ENCODE results near the gene CNTFR. TPM values are rescaled to one million over a fixed set of nuclear protein-coding genes. Genes with fewer than 3 reads are reported as not detected.
"Not testable (repeated sequence)": the region's sequence is repeated elsewhere in the genome, so short reads cannot be mapped to it uniquely, and the experiment has no call there.

The CNTFR gene
- total and polyA plus RNA-seq, 2 experiments from 2014 or later: 0.73 to 1.9 TPM

DNA sequence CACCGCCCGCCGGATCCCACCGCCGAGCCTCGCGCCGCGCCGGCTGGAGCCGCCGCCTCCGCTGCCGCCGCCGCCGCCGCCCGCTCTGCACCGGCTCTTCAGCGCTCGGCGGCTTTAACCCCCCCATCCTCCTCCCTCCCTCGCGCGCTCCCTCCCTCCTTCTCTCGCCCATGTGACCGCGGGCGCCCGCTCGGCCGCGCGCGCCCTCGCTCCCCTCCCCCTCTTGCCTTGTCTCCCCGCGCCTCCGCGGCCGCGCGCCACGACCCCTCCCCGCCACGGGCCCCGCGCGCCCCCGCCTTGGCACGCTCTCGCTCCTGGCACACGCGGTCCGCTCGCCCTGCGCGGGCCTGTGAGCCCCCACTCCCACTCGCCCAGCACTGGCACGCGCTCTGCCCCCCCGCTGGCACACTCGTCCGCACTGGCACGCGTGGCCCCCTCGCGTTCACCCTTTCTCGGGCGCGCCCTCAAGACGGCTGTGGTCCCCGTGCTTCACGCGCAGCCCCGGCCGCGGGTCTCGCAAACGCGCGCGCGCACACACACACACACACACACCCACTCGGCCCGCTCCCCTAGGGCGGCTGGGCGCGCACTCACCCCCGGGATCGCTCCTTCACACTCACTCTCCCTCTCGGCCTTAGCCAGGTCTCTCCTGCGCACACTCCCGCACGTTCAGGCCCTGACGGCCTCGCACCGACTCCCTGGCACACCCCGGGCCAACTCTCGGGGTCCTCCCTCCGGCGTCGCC, at the start of gene CNTFR (continued):
- TF ChIP-seq EZH2 (IDR thresholded peaks at IDR 0.05; ENCODE audit: low read depth, unreplicated experiment): no peak

DNA sequence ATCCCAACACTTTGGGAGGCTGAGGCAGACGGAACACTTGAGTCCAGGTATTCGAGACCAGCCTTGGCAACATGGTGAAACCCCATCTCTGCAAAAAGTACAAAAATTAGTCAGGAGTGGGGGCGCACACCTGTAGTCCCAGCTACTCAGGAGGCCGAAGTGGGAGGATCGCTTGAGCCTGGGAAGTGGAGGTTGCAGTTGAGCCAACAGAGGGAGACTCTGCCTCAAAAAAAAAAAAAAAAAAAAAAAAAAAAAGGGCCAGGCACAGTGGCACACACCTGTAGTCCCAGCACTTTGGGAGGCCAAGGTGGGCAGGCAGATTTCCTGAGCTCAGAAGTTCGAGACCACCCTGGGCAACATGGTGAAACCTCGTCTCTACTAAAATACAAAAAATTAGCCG, 49.8 kb upstream of the CNTFR start:
- not testable (repeated sequence) for H3K27ac Mint-ChIP-seq; H3K9me2 ChIP-seq (ENCODE audit: insufficient read depth); H3K4me3 Mint-ChIP-seq; H3K9me3 Mint-ChIP-seq; H3K4me3 ChIP-seq; H2AFZ ChIP-seq; H3K27ac ChIP-seq (ENCODE audit: low read depth); ATAC-seq; H3F3A ChIP-seq (replicated peaks; ENCODE audit: low read depth); H3K4me1 ChIP-seq (ENCODE audit: insufficient read depth); H3K36me3 ChIP-seq (ENCODE audit: insufficient read depth); H4K20me1 ChIP-seq (replicated peaks; ENCODE audit: insufficient read depth); DNase-seq (ENCODE audit: low spot score); H3K4me2 ChIP-seq
- H3K79me2 ChIP-seq (replicated peaks; ENCODE audit: insufficient read depth): peaks cover 12% of the 10 kb centered on the region; the same call in 1 of the 2 replicates
- H3K4me1 Mint-ChIP-seq: peaks cover 26% of the 10 kb centered on the region
- H3K27me3 ChIP-seq (ENCODE audit: insufficient read depth): peaks cover 13% of the 10 kb centered on the region
- peaks cover 22% of the 10 kb centered on the region for H3K36me3 Mint-ChIP-seq (ENCODE audit: low read depth)
- H3K27me3 Mint-ChIP-seq (ENCODE audit: insufficient read depth, low read depth, poor library complexity): peaks cover 19% of the 10 kb centered on the region

DNA sequence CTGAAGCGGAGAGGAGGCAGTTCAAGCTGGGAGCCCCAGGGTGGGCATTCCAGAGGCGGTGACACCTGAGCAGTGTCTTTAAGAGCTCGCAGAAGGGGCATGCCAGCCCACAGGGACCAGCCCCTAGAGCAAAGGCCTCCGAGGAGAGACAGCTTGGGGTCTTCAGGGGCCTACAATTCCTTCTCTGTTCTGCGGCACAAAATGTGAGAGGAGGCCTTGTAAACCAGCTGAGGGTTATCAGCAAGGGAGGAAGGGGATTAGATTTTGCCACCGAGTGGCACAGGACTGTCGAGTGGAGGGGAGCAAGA, 48.6 kb upstream of the CNTFR start:
- Histone ChIP-seq H2AFZ (peak overlapping the region; percentile 45), H3F3A (replicated peaks; ENCODE audit: low read depth) (peaks cover 8% of the 10 kb centered on the region; the same call in 1 of the 2 replicates), H3K79me2 (replicated peaks; ENCODE audit: insufficient read depth) (peaks cover 12% of the 10 kb centered on the region; the same call in 1 of the 2 replicates), H3K9me2 (ENCODE audit: insufficient read depth) (no peaks in the 10 kb centered on the region), H3K4me2 (peak overlapping the region; percentile 92), H3K4me1 (ENCODE audit: insufficient read depth) (peaks cover 8% of the 10 kb centered on the region), H3K36me3 (ENCODE audit: insufficient read depth) (no peaks in the 10 kb centered on the region), H4K20me1 (replicated peaks; ENCODE audit: insufficient read depth) (peaks cover 3% of the 10 kb centered on the region), H3K27ac (ENCODE audit: low read depth) (no peak overlapping the region), H3K27me3 (ENCODE audit: insufficient read depth) (peaks cover 13% of the 10 kb centered on the region), H3K4me3 (peak overlapping the region; percentile 84)
- Mint-ChIP-seq H3K27ac (peak overlapping the region; percentile 83), H3K4me1 (peaks cover 24% of the 10 kb centered on the region), H3K9me3 (no peaks in the 10 kb centered on the region), H3K27me3 (ENCODE audit: insufficient read depth, low read depth, poor library complexity) (peaks cover 20% of the 10 kb centered on the region), H3K4me3 (peak overlapping the region; percentile 90), H3K36me3 (ENCODE audit: low read depth) (peaks cover 26% of the 10 kb centered on the region)
- no peak for ATAC-seq
- DNase-seq (ENCODE audit: low spot score): no peak
- TF ChIP-seq JUNB (IDR thresholded peaks at IDR 0.05; ENCODE audit: unreplicated experiment) (no peak), CTCF (conservative IDR thresholded peaks at IDR 0.05; ENCODE audit: low read depth in 2 of 2) (no peak), ZNF114 (CRISPR knock-in tag; IDR thresholded peaks at IDR 0.05) (no peak), POLR2AphosphoS5 (IDR thresholded peaks at IDR 0.05; ENCODE audit: low read depth) (no peak), STAT1 (IDR thresholded peaks at IDR 0.05; ENCODE audit: unreplicated experiment) (no peak), NANOG (IDR thresholded peaks at IDR 0.05; ENCODE audit: borderline replicate concordance) (no peak), CREB1 (CRISPR knock-in tag; IDR thresholded peaks at IDR 0.05; ENCODE audit: low read depth) (no peak), ZNF462 (CRISPR knock-in tag; IDR thresholded peaks at IDR 0.05) (no peak), ZNF331 (CRISPR knock-in tag; IDR thresholded peaks at IDR 0.05; ENCODE audit: low read depth) (no peak), EZH2phosphoT487 (IDR thresholded peaks at IDR 0.05; ENCODE audit: unreplicated experiment) (no peak)

All from GM23338 (cell line).